A549 (cell line): ENCODE results near the gene TTLL9. TPM values are rescaled to one million over a fixed set of nuclear protein-coding genes. Genes with fewer than 3 reads are reported as not detected.
"Not testable (repeated sequence)": the region's sequence is repeated elsewhere in the genome, so short reads cannot be mapped to it uniquely, and the experiment has no call there.

Source experiments
- ATAC-seq, 2 experiments: fragments of 200-7000 bp in 1 of 2; fragments of >200 bp in 1 of 2; cut with Nextera tagmentation in 1 of 2; cut with Tn5 transposase in 1 of 2; 3 replicates each; pipeline versions ENCODE4 v1.8.0 to v1.9.1; 2018 to 2020; ENCODE audit warnings: mild to moderate bottlenecking in 1 of 2, moderate library complexity in 1 of 2
- CTCF ChIA-PET: fragments of 300-600 bp; sonication (Branson Sonifier 250); formaldehyde crosslinking; extraction: SDS; loops from one replicate; lab custom pipeline; 2021; ENCODE audit warnings: antibody characterized with exemption, inconsistent platforms; lab: Yijun Ruan, JAX
- POLR2A ChIA-PET: fragments of 350-600 bp; formaldehyde crosslinking; extraction: SDS; loops from one replicate; lab custom pipeline; 2021; ENCODE audit warnings: antibody characterized with exemption, inconsistent platforms; lab: Yijun Ruan, JAX
- DNase-seq, 2 experiments: peaks; one replicate each; pipeline versions ENCODE4 v3.0.0 to v3.0.0-alpha.2; 2011 to 2016; ENCODE audit warnings: low read depth in 1 of 2, low spot score in 1 of 2
- FAIRE-seq: peaks from 2 replicates; lab custom pipeline; 2011; peaks lifted over from hg19 to GRCh38; lab: Jason Lieb, UNC
- H3K27ac ChIP-seq, 2 experiments: fragments of >200 bp; sonication (Bioruptor Twin); formaldehyde crosslinking; 3 replicates each; pipeline ENCODE4 v1.5.1; 2016 to 2017
- H3K4me1 ChIP-seq: fragments of >200 bp; sonication (Bioruptor Twin); formaldehyde crosslinking; 3 replicates; pipeline ENCODE4 v1.6.1; 2016
- H3K4me2 ChIP-seq: fragments of >200 bp; sonication (Bioruptor Twin); formaldehyde crosslinking; 3 replicates; pipeline ENCODE4 v1.6.1; 2016
- H3K4me3 ChIP-seq: fragments of >200 bp; sonication (Bioruptor Twin); formaldehyde crosslinking; 3 replicates; pipeline ENCODE4 v1.5.1; 2016
- H3K9me3 ChIP-seq: fragments of >200 bp; sonication (Bioruptor Twin); formaldehyde crosslinking; 3 replicates; pipeline ENCODE4 v1.6.1; 2016
- CHD4 ChIP-seq: fragments of 200-600 bp; sonication (generic); IDR thresholded peaks from 2 replicates; pipeline ENCODE4 v1.6.1; 2016; ENCODE audit warnings: antibody characterized with exemption, mild to moderate bottlenecking, borderline replicate concordance
- EHMT2 ChIP-seq: fragments of 200-600 bp; sonication (generic); IDR thresholded peaks from 2 replicates; pipeline ENCODE4 v1.6.1; 2016; ENCODE audit warnings: antibody characterized with exemption, low read depth, mild to moderate bottlenecking, moderate library complexity
- FOSB ChIP-seq: fragments of 250-450 bp; sonication (Bioruptor Pico); IDR thresholded peaks from 2 replicates; pipeline ENCODE4 v1.5.0; 2020; ENCODE audit warnings: mild to moderate bottlenecking, moderate library complexity
- HEYL ChIP-seq: fragments of 250-450 bp; sonication (Bioruptor Pico); IDR thresholded peaks from 2 replicates; pipeline ENCODE4 v1.8.0; 2021; ENCODE audit warnings: mild to moderate bottlenecking, moderate library complexity
- HOXB5 ChIP-seq: fragments of 250-450 bp; sonication (Bioruptor Pico); IDR thresholded peaks from 2 replicates; pipeline ENCODE4 v1.5.0; 2020; ENCODE audit warnings: mild to moderate bottlenecking, moderate library complexity
- JUN ChIP-seq, 2 experiments: fragments of >200 bp; sonication (Bioruptor Twin); formaldehyde crosslinking; IDR thresholded peaks; 2 replicates in 1 of 2; 3 replicates in 1 of 2; pipeline ENCODE4 v1.6.1; 2016 to 2017
- JUNB ChIP-seq: fragments of >200 bp; sonication (Bioruptor Twin); formaldehyde crosslinking; IDR thresholded peaks from 2 replicates; pipeline ENCODE4 v1.6.1; 2016
- NFE2L2 ChIP-seq: fragments of 150-350 bp; conservative IDR thresholded peaks from 2 replicates; pipeline ENCODE4 v1.6.1; 2014; ENCODE audit warnings: low read length
- RARB ChIP-seq: fragments of 250-450 bp; sonication (Bioruptor Pico); IDR thresholded peaks from 2 replicates; pipeline ENCODE4 v1.8.0; 2021; ENCODE audit warnings: mild to moderate bottlenecking, moderate library complexity
- RFX5 ChIP-seq: fragments of 450-650 bp; IDR thresholded peaks from 2 replicates; pipeline ENCODE4 v1.7.1; 2014; ENCODE audit warnings: antibody characterized with exemption, mild to moderate bottlenecking, moderate library complexity
- RNF2 ChIP-seq: fragments of 200-600 bp; sonication (generic); IDR thresholded peaks from 2 replicates; pipeline ENCODE4 v1.6.1; 2016; ENCODE audit warnings: low read depth, mild to moderate bottlenecking, antibody characterized with exemption, moderate library complexity, borderline replicate concordance
- ZNF302 ChIP-seq: fragments of 250-450 bp; sonication (Bioruptor Pico); IDR thresholded peaks from 2 replicates; pipeline ENCODE4 v1.9.0; 2021; ENCODE audit warnings: inconsistent platforms, mild to moderate bottlenecking, moderate library complexity
- WGBS: methylation state at CpG from one replicate; pipeline ENCODE4 v1.1.6; 2017; ENCODE audit errors: missing lambda C conversion rate; 5-methylcytosine and 5-hydroxymethylcytosine counted together
- polyA plus RNA-seq, 4 experiments: library from polyadenylated mRNA; depleted of rRNA in 3 of 4; stranded (reverse); fragments of >200 nt; fragmentation: RNase III in 1 of 4; extraction: RNeasy Plus Mini Kit Qiagen cat#74134 plus additional on column Dnase treatment in 1 of 4; gene quantifications; 2 replicates in 3 of 4; 3 replicates in 1 of 4; pipeline ENCODE4 v1.2.3, GENCODE V29; 2011 to 2017
- TF ChIP-seq, protein P1 (sequence below): fragments of 250-450 bp; sonication (Bioruptor Pico); IDR thresholded peaks from 2 replicates; pipeline ENCODE4 v1.5.0; 2020; ENCODE audit warnings: low read depth, mild to moderate bottlenecking, moderate library complexity
- TF ChIP-seq, protein P2 (sequence below): fragments of 450-650 bp; IDR thresholded peaks from 2 replicates; pipeline ENCODE4 v1.6.1; 2014; ENCODE audit warnings: antibody characterized with exemption
- TF ChIP-seq, protein P3 (sequence below): fragments of >200 bp; sonication (Bioruptor Twin); formaldehyde crosslinking; IDR thresholded peaks from 3 replicates; pipeline ENCODE4 v1.5.1; 2016
- TF ChIP-seq, protein P4 (sequence below): IDR thresholded peaks from 2 replicates; pipeline ENCODE4 v1.6.1; 2012
- TF ChIP-seq, protein P5 (sequence below): fragments of 250-450 bp; sonication (Bioruptor Pico); IDR thresholded peaks from 2 replicates; pipeline ENCODE4 v1.5.0; 2021; ENCODE audit warnings: mild to moderate bottlenecking, moderate library complexity, borderline replicate concordance
- TF ChIP-seq, protein P6 (sequence below): IDR thresholded peaks from 2 replicates; pipeline ENCODE4 v1.6.1; 2012; ENCODE audit warnings: low read depth, borderline replicate concordance
- TF ChIP-seq, protein P7 (sequence below): fragments of 150-350 bp; IDR thresholded peaks from 2 replicates; pipeline ENCODE4 v1.6.1; 2014; ENCODE audit warnings: low read depth, mild to moderate bottlenecking, low read length
- TF ChIP-seq, protein P8 (sequence below): IDR thresholded peaks from 2 replicates; pipeline ENCODE4 v1.6.1; 2012

TTLL9 gene
- polyA plus RNA-seq, 2 of the 4 experiments (the other 2 are of a cell fraction): 0.06 to 0.15 TPM

DNA sequence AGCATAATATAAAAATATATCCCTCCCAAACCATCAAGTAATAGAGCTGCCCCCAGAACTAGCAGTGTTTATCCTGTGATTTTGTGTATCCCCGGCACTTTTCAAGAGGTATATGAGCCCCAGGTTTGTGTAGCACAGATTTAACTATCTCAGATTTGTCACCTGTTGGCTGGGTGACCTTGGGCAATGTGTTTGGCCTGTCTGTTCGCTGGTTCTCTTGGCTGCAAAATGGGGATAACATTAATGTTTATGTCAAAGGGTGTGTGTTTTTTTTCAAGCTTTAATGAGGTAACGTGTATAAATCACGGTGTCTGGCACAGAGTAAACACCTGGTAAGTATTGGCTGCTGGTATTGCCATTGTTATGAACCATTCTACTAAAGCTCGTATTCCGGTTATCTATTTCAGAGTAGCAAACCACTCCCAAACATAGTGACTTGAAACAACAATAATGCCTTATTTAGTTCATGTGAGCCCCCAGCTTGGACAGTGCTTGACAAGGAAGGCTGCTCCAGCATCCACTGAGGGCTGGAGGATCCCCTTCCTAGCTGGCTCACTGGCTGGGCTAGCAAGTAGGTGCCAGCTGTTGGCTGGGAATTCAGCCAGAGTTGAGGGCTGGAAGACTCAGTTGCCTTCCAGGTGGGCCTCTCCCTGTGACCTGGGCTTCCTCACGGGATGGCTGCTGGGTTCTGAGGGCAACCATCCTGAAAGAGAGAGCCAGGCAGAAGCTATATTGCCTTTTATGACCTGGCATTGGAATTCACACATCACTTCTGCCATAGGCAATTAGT, 45.3 kb downstream of the TTLL9 start:
- no peak overlapping the region for H3K4me3 ChIP-seq
- FAIRE-seq: no peak
- DNase-seq: no peak
- 78% methylated on average over 7 of the region's 7 CpGs for WGBS
- no peak for ATAC-seq
- no peak for TF ChIP-seq EHMT2
- TF ChIP-seq, protein P1, sequence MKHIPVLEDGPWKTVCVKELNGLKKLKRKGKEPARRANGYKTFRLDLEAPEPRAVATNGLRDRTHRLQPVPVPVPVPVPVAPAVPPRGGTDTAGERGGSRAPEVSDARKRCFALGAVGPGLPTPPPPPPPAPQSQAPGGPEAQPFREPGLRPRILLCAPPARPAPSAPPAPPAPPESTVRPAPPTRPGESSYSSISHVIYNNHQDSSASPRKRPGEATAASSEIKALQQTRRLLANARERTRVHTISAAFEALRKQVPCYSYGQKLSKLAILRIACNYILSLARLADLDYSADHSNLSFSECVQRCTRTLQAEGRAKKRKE (CRISPR knock-in tag): no peak
- TF ChIP-seq, protein P2, sequence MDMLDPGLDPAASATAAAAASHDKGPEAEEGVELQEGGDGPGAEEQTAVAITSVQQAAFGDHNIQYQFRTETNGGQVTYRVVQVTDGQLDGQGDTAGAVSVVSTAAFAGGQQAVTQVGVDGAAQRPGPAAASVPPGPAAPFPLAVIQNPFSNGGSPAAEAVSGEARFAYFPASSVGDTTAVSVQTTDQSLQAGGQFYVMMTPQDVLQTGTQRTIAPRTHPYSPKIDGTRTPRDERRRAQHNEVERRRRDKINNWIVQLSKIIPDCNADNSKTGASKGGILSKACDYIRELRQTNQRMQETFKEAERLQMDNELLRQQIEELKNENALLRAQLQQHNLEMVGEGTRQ: no peak
- TF ChIP-seq, protein P3, sequence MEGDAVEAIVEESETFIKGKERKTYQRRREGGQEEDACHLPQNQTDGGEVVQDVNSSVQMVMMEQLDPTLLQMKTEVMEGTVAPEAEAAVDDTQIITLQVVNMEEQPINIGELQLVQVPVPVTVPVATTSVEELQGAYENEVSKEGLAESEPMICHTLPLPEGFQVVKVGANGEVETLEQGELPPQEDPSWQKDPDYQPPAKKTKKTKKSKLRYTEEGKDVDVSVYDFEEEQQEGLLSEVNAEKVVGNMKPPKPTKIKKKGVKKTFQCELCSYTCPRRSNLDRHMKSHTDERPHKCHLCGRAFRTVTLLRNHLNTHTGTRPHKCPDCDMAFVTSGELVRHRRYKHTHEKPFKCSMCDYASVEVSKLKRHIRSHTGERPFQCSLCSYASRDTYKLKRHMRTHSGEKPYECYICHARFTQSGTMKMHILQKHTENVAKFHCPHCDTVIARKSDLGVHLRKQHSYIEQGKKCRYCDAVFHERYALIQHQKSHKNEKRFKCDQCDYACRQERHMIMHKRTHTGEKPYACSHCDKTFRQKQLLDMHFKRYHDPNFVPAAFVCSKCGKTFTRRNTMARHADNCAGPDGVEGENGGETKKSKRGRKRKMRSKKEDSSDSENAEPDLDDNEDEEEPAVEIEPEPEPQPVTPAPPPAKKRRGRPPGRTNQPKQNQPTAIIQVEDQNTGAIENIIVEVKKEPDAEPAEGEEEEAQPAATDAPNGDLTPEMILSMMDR: no peak
- TF ChIP-seq NFE2L2: no peak
- TF ChIP-seq HOXB5: no peak
- TF ChIP-seq, all 56 proteins: peak for 0
- CTCF ChIA-PET: interaction anchor here (0.6 kb wide), 1 partner anchor 620 kb away, joined by 3 read pairs; no protein-coding TSS in a partner anchor
- Histone ChIP-seq H3K4me2 (no peak overlapping the region), H3K9me3 (no peaks in the 10 kb centered on the region), H3K4me1 (no peaks in the 10 kb centered on the region), H3K27ac (no peak overlapping the region)
- POLR2A ChIA-PET: no interaction called here

DNA sequence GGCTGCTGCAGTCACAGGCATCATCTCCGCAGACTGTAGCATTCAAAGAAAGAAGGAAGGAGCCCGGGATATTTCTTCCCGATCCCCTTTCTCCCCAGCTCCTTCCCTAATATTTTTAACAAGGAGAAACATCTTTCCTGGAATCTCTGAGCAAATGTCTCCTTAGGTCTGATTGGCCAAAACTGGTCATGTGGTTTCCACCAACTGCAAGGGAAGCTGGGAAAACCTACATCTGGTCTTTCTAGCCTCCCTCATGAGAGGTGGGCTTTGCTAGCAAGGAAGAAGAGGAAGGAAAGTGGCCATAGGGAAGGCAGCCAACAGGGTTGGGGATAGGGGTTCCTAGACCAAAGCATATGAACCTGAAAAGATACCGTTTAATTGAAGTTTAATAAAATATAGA, 46.3 kb downstream of the TTLL9 start:
- Histone ChIP-seq H3K4me2 (no peak overlapping the region), H3K4me3 (no peak overlapping the region), H3K9me3 (no peaks in the 10 kb centered on the region), H3K27ac (no peak overlapping the region), H3K4me1 (no peaks in the 10 kb centered on the region)
- DNase-seq (no peak), FAIRE-seq (no peak), ATAC-seq (no peak)
- CTCF ChIA-PET: interaction anchor here (0.8 kb wide), 1 partner anchor 151 kb away, joined by 3 read pairs; no protein-coding TSS in a partner anchor
- TF ChIP-seq RARB (no peak), ZNF302 (no peak), HEYL (CRISPR knock-in tag) (no peak), RNF2 (no peak), HOXB5 (no peak), CHD4 (no peak), JUN (IDR thresholded peaks at IDR 0.05) (no peak), FOSB (CRISPR knock-in tag) (no peak), JUNB (no peak), RFX5 (no peak)
- TF ChIP-seq, protein P4, sequence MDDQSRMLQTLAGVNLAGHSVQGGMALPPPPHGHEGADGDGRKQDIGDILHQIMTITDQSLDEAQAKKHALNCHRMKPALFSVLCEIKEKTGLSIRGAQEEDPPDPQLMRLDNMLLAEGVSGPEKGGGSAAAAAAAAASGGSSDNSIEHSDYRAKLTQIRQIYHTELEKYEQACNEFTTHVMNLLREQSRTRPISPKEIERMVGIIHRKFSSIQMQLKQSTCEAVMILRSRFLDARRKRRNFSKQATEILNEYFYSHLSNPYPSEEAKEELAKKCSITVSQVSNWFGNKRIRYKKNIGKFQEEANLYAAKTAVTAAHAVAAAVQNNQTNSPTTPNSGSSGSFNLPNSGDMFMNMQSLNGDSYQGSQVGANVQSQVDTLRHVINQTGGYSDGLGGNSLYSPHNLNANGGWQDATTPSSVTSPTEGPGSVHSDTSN: no peak
- TF ChIP-seq, protein P5, sequence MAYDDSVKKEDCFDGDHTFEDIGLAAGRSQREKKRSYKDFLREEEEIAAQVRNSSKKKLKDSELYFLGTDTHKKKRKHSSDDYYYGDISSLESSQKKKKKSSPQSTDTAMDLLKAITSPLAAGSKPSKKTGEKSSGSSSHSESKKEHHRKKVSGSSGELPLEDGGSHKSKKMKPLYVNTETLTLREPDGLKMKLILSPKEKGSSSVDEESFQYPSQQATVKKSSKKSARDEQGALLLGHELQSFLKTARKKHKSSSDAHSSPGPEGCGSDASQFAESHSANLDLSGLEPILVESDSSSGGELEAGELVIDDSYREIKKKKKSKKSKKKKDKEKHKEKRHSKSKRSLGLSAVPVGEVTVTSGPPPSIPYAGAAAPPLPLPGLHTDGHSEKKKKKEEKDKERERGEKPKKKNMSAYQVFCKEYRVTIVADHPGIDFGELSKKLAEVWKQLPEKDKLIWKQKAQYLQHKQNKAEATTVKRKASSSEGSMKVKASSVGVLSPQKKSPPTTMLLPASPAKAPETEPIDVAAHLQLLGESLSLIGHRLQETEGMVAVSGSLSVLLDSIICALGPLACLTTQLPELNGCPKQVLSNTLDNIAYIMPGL (CRISPR knock-in tag): no peak
- TF ChIP-seq, protein P6, sequence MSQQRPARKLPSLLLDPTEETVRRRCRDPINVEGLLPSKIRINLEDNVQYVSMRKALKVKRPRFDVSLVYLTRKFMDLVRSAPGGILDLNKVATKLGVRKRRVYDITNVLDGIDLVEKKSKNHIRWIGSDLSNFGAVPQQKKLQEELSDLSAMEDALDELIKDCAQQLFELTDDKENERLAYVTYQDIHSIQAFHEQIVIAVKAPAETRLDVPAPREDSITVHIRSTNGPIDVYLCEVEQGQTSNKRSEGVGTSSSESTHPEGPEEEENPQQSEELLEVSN: no peak
- TF ChIP-seq, protein P7, sequence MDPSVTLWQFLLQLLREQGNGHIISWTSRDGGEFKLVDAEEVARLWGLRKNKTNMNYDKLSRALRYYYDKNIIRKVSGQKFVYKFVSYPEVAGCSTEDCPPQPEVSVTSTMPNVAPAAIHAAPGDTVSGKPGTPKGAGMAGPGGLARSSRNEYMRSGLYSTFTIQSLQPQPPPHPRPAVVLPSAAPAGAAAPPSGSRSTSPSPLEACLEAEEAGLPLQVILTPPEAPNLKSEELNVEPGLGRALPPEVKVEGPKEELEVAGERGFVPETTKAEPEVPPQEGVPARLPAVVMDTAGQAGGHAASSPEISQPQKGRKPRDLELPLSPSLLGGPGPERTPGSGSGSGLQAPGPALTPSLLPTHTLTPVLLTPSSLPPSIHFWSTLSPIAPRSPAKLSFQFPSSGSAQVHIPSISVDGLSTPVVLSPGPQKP: no peak
- TF ChIP-seq, protein P1 (CRISPR knock-in tag): no peak
- TF ChIP-seq, protein P8, sequence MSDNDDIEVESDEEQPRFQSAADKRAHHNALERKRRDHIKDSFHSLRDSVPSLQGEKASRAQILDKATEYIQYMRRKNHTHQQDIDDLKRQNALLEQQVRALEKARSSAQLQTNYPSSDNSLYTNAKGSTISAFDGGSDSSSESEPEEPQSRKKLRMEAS: no peak
- POLR2A ChIA-PET: no interaction called here
- 63% methylated on average over 4 of the region's 4 CpGs for WGBS

DNA sequence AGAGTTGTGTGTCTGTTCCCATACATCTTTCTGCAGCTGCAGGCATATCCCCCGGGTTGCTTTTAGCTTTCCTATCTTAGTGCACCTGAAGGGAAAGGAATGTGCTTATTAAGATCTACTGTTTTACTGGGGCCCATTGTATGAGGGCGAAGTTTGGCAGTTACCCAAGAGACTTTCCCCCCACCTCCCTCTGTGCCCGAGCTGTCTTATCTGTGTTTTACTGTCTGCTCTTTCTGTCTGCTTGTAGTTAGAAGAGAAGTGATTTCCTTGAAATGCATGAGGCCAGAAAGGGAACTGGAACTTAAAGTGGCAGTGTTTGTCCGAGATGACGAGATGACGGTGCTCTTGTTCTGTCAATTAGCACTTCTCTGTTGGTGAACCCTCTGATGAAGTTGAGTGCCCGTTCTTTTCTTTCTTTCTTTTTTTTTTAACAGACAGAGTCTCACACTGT, 47.6 kb downstream of the TTLL9 start:
- H3K4me1 ChIP-seq, DNase-seq, FAIRE-seq, POLR2A ChIA-PET, H3K9me3 ChIP-seq, H3K27ac ChIP-seq, H3K4me3 ChIP-seq, ATAC-seq, H3K4me2 ChIP-seq: not testable (repeated sequence)
- 63% methylated on average over 7 of the region's 7 CpGs for WGBS
- CTCF ChIA-PET: interaction anchor here (0.6 to 1.4 kb wide), 3 partner anchors 34 to 114 kb away, joined by 3 to 5 read pairs (median 3); partner anchors contain the start of gene PDRG1
